Astrocyte (in vitro differentiated cells and primary cell): Measurements from ENCODE around the gene LRRTM4. TPM values are rescaled to one million over a fixed set of nuclear protein-coding genes. Genes with fewer than 3 reads are reported as not detected.
A peak's percentile ranks its signal among the peaks of the same experiment; 100 is the strongest.

Experiments
- DNase-seq: peaks from one replicate; pipeline ENCODE4 v3.0.0-alpha.2; 2010; ENCODE audit warnings: low read depth
- FAIRE-seq: peaks from 2 replicates; lab custom pipeline; 2011; peaks lifted over from hg19 to GRCh38; lab: Jason Lieb, UNC
- H2AFZ ChIP-seq: 2 replicates; pipeline ENCODE4 v1.6.0; 2012; ENCODE audit warnings: low read depth, low read length, inconsistent platforms
- H3K27ac ChIP-seq: 2 replicates; pipeline ENCODE4 v1.5.1; 2011; ENCODE audit warnings: low read depth, low read length, inconsistent platforms
- H3K27me3 ChIP-seq: 2 replicates; pipeline ENCODE4 v1.6.0; 2011; ENCODE audit warnings: low read length, inconsistent platforms; ENCODE audit not compliant: insufficient read depth
- H3K36me3 ChIP-seq: 2 replicates; pipeline ENCODE4 v1.5.1; 2011; ENCODE audit warnings: low read length, inconsistent platforms; ENCODE audit not compliant: insufficient read depth
- H3K4me1 ChIP-seq: 2 replicates; pipeline ENCODE4 v1.5.1; 2011; ENCODE audit warnings: low read length, inconsistent platforms; ENCODE audit not compliant: insufficient read depth
- H3K4me2 ChIP-seq: 2 replicates; pipeline ENCODE4 v1.6.0; 2012; ENCODE audit warnings: low read length, inconsistent platforms
- H3K4me3 ChIP-seq: 2 replicates; pipeline ENCODE4 v1.5.1; 2011; ENCODE audit warnings: low read depth, mild to moderate bottlenecking, low read length, inconsistent platforms; ENCODE audit not compliant: insufficient read depth
- H3K79me2 ChIP-seq: 2 replicates; pipeline ENCODE4 v1.6.0; 2012; ENCODE audit warnings: mild to moderate bottlenecking, low read length, inconsistent platforms; ENCODE audit not compliant: insufficient read depth
- H3K9ac ChIP-seq: 2 replicates; pipeline ENCODE4 v1.6.0; 2012; ENCODE audit warnings: mild to moderate bottlenecking, low read length, inconsistent platforms
- H3K9me3 ChIP-seq: 2 replicates; pipeline ENCODE4 v1.5.1; 2012; ENCODE audit warnings: low read depth, mild to moderate bottlenecking, low read length, inconsistent platforms; ENCODE audit not compliant: insufficient read depth
- H4K20me1 ChIP-seq: 2 replicates; pipeline ENCODE4 v1.6.0; 2012; ENCODE audit warnings: low read length, inconsistent platforms; ENCODE audit not compliant: insufficient read depth
- H3K27ac Mint-ChIP-seq: one replicate; pipeline ENCODE4 v1.8.0; 2021; ENCODE audit warnings: mild to moderate bottlenecking, mixed read lengths; ENCODE audit not compliant: unreplicated experiment
- H3K27me3 Mint-ChIP-seq: one replicate; pipeline ENCODE4 v1.8.0; 2021; ENCODE audit warnings: low read depth, mixed read lengths; ENCODE audit not compliant: unreplicated experiment
- H3K36me3 Mint-ChIP-seq: one replicate; pipeline ENCODE4 v1.8.0; 2021; ENCODE audit warnings: low read depth, mixed read lengths; ENCODE audit not compliant: unreplicated experiment
- H3K4me1 Mint-ChIP-seq: one replicate; pipeline ENCODE4 v1.8.0; 2021; ENCODE audit warnings: low read depth, mixed read lengths; ENCODE audit not compliant: unreplicated experiment
- H3K4me3 Mint-ChIP-seq: one replicate; pipeline ENCODE4 v1.8.0; 2021; ENCODE audit warnings: mild to moderate bottlenecking, moderate library complexity, mixed read lengths; ENCODE audit not compliant: unreplicated experiment
- H3K9me3 Mint-ChIP-seq: one replicate; pipeline ENCODE4 v1.8.0; 2021; ENCODE audit warnings: mild to moderate bottlenecking, mixed read lengths; ENCODE audit not compliant: unreplicated experiment
- EZH2 ChIP-seq: IDR thresholded peaks from 2 replicates; pipeline ENCODE4 v1.6.1; 2012; ENCODE audit warnings: mild to moderate bottlenecking, low read length, inconsistent platforms; ENCODE audit not compliant: insufficient read depth
- total RNA-seq: library from RNA; stranded (reverse); gene quantifications from 2 replicates; pipeline ENCODE4 v1.2.1, GENCODE V29; 2021
- TF ChIP-seq, protein P1 (sequence below): IDR thresholded peaks from 2 replicates; pipeline ENCODE4 v1.5.1; 2011; ENCODE audit warnings: low read depth, mild to moderate bottlenecking, inconsistent platforms, low read length, moderate library complexity; ENCODE audit not compliant: insufficient read depth

LRRTM4 gene
- total RNA-seq, 1 donor from 2014 or later: 0.59 TPM

DNA sequence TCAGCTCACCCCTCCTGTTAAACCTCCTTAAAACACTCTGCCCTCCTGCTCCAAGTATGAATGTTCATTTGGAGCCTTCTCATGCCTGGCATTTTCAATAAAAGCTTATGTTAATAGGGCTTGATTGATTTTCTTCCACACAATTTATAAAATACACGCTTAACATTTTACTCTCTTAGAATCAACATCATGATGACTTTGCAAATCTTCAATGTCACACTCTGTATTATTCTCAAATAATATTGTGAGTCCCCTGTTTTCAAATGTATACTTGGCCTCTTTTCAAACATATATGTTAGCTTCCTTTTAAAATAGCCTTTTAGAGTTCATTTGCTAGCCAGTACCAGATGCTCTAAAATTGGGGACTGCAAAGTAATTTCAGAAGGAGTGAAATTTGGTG lies 520.3 kb downstream of the LRRTM4 start:
- Mint-ChIP-seq H3K4me3 (no peak overlapping the region), H3K36me3 (no peaks in the 10 kb centered on the region), H3K9me3 (no peaks in the 10 kb centered on the region), H3K4me1 (peaks cover 4% of the 10 kb centered on the region), H3K27ac (no peak overlapping the region), H3K27me3 (no peaks in the 10 kb centered on the region)
- Histone ChIP-seq H3K36me3 (no peaks in the 10 kb centered on the region), H2AFZ (no peak overlapping the region), H3K4me3 (no peak overlapping the region), H4K20me1 (no peaks in the 10 kb centered on the region), H3K9me3 (no peaks in the 10 kb centered on the region), H3K4me1 (no peaks in the 10 kb centered on the region), H3K4me2 (no peak overlapping the region), H3K9ac (no peak overlapping the region), H3K79me2 (no peaks in the 10 kb centered on the region), H3K27ac (no peak overlapping the region), H3K27me3 (no peaks in the 10 kb centered on the region)
- FAIRE-seq (no peak), DNase-seq (no peak)
- no peak for TF ChIP-seq EZH2
- TF ChIP-seq, protein P1, sequence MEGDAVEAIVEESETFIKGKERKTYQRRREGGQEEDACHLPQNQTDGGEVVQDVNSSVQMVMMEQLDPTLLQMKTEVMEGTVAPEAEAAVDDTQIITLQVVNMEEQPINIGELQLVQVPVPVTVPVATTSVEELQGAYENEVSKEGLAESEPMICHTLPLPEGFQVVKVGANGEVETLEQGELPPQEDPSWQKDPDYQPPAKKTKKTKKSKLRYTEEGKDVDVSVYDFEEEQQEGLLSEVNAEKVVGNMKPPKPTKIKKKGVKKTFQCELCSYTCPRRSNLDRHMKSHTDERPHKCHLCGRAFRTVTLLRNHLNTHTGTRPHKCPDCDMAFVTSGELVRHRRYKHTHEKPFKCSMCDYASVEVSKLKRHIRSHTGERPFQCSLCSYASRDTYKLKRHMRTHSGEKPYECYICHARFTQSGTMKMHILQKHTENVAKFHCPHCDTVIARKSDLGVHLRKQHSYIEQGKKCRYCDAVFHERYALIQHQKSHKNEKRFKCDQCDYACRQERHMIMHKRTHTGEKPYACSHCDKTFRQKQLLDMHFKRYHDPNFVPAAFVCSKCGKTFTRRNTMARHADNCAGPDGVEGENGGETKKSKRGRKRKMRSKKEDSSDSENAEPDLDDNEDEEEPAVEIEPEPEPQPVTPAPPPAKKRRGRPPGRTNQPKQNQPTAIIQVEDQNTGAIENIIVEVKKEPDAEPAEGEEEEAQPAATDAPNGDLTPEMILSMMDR: no peak

- Histone ChIP-seq H3K27me3 (no peaks in the 10 kb centered on the region), H3K79me2 (no peaks in the 10 kb centered on the region), H3K4me1 (no peaks in the 10 kb centered on the region), H3K4me2 (no peak overlapping the region), H3K36me3 (no peaks in the 10 kb centered on the region), H3K27ac (no peak overlapping the region), H3K9ac (no peak overlapping the region), H4K20me1 (no peaks in the 10 kb centered on the region), H3K4me3 (no peak overlapping the region), H3K9me3 (no peaks in the 10 kb centered on the region), H2AFZ (no peak overlapping the region)
- no peak overlapping the region for H3K27ac Mint-ChIP-seq
- no peaks in the 10 kb centered on the region for H3K27me3 Mint-ChIP-seq
- no peak for FAIRE-seq
- DNase-seq: peak; percentile 12
- H3K4me3 Mint-ChIP-seq: no peak overlapping the region
- TF ChIP-seq, protein P1: no peak
- no peak for TF ChIP-seq EZH2
- no peaks in the 10 kb centered on the region for H3K9me3 Mint-ChIP-seq
- peaks cover 4% of the 10 kb centered on the region for H3K4me1 Mint-ChIP-seq
- H3K36me3 Mint-ChIP-seq: no peaks in the 10 kb centered on the region
These were observed 523.5 kb downstream of the LRRTM4 start for GRCh38 chr2:76998704-76999103.

DNA sequence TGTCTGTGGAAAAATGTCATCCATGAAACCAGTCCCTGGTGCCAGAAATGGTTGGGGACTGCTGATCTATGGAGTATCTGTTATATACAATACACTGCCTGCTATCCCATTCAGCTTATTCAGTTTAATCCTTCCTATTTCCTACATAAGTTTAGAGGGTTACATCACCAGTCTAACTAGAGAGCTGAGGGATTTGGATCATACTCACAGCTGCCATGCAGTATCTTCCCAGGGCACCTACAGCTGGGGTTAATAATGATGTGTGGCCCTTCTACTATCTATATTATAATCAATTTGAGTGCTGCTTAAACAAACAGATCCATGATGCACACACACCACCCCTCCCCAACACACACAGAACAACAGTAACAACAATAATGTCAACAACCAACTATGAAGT lies 524.0 kb downstream of the LRRTM4 start:
- Histone ChIP-seq H3K27ac (no peak overlapping the region), H3K4me2 (no peak overlapping the region), H3K79me2 (no peaks in the 10 kb centered on the region), H3K9ac (no peak overlapping the region), H3K9me3 (no peaks in the 10 kb centered on the region), H3K4me1 (no peaks in the 10 kb centered on the region), H2AFZ (no peak overlapping the region), H3K36me3 (no peaks in the 10 kb centered on the region), H3K27me3 (no peaks in the 10 kb centered on the region), H4K20me1 (no peaks in the 10 kb centered on the region), H3K4me3 (no peak overlapping the region)
- DNase-seq (no peak), FAIRE-seq (no peak)
- Mint-ChIP-seq H3K36me3 (no peaks in the 10 kb centered on the region), H3K4me1 (peaks cover 4% of the 10 kb centered on the region), H3K9me3 (no peaks in the 10 kb centered on the region), H3K27ac (no peak overlapping the region), H3K4me3 (no peak overlapping the region), H3K27me3 (no peaks in the 10 kb centered on the region)
- no peak for TF ChIP-seq EZH2
- TF ChIP-seq, protein P1: no peak
